NCI-H2171 treated with DMSO at 0.1 percent for 48 hours (cell line): Measurements from ENCODE around the gene ZNF467.

Experiments
- DNase-seq: peaks from one replicate; lab custom pipeline; 2025; lab: John Stamatoyannopoulos, UW

ZNF467 gene

GRCh38 chr7:149785402-149785801 is 12.0 kb upstream of the ZNF467 start:
- no peak for DNase-seq

DNA sequence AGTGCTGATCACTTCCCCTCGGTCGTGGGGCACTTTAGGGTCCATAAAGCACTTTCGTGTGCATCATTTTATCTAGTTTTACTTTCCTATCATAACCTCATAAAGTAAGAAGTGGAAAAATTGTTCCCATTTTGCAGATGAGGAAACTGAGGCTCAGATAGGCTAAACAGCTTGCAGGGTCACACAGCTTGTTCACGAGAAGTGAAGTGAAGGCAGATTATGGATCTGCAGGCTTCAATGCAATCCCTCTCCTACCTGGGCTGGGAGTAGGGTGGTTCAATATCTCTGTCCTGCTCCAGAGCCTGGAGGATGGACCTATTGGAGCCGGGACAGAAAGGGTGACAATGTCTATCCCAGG is 10.8 kb upstream of the ZNF467 start:
- no peak for DNase-seq

DNA sequence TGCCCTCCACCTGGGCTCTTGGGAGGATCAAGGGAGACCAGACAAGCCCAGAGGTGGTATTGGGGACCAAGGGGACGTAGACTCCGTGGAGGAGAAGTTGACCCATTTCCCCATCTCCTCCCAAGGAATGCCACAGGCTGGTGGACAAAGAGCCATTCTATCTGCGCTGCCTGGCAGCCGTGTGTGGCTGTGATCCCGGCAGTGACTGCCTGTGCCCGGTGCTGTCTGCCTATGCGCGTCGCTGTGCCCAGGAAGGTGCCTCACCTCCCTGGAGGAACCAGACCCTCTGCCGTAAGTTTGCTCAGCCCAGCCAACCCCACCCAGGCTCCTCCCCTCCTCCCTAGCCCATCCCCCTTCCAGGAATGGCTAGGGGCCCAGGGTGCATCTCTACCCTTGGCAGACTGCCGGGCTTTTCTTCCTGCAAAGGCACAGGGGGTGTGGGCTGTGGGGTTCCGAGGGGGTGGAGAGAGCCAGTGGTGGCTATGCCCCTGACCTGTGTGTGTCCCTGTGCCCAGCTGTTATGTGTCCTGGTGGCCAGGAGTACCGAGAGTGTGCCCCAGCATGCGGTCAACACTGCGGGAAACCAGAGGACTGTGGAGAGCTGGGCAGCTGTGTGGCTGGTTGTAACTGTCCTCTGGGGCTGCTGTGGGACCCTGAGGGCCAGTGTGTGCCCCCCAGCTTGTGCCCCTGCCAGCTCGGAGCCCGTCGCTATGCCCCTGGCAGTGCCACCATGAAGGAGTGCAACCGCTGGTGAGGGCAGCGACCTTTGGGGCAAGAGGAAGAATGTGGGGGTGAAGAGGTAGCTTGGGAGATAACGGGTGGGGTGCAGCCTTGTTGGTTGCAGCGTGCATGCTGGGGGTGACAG is 10.2 kb upstream of the ZNF467 start:
- no peak for DNase-seq

DNA sequence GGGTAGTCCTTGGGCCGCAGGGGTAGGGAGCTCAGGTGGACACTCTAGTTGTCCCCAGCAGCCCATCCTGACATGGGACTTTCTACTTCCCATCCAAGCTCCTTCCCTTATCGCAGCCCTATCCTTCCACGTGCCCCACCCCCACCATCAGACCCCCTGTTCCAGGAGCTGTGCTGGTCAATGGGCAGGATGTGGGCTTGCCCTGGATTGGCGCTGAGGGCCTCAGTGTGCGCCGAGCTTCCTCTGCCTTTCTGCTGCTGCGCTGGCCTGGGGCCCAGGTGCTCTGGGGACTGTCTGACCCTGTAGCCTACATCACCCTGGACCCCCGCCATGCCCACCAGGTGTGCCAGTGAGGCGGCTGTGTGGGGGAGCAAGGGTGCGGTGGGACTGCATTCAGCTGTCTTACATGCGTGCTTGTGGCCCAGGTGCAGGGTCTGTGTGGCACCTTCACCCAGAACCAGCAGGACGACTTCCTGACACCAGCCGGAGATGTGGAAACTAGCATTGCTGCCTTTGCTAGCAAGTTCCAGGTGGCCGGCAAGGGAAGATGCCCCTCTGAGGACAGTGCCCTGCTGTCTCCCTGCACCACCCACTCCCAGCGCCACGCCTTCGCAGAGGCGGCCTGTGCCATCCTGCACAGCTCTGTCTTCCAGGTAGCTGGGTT is 9.4 kb upstream of the ZNF467 start:
- DNase-seq, result no peak

GRCh38 chr7:149781921-149782320 is 8.5 kb upstream of the ZNF467 start:
- no peak for DNase-seq

- no peak for DNase-seq
Measured at GRCh38 chr7:149780636-149781419, 7.4 kb upstream of the ZNF467 start.

DNA sequence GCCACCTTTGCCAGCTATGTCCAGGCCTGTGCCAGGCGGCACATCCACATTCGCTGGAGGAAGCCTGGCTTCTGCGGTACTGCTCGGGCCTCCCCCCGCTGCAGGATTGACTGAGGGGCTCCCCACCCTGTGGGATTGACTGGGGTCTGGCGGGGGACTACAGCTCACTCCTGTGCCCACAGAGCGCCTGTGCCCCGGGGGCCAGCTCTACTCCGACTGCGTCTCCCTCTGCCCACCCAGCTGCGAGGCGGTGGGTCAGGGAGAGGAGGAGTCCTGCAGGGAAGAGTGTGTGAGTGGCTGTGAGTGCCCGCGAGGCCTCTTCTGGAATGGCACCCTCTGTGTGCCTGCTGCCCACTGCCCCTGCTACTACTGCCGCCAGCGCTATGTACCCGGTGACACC is 6.7 kb upstream of the ZNF467 start:
- DNase-seq, result no peak

DNA sequence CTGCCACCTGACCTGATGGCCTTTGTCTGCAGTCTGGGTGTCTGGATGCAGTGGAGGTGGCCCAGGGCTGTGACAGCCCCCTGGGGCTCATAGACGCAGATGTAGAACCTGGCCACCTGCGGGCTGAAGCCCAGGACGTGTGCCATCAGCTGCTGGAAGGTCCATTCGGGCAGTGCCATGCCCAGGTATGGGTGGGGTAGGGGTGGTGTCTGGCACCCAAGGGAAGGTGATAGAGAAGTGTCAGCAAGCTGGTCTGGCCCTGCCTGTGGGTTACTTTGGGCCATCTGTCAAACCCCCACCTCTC is 6.1 kb upstream of the ZNF467 start:
- DNase-seq, result no peak

DNA sequence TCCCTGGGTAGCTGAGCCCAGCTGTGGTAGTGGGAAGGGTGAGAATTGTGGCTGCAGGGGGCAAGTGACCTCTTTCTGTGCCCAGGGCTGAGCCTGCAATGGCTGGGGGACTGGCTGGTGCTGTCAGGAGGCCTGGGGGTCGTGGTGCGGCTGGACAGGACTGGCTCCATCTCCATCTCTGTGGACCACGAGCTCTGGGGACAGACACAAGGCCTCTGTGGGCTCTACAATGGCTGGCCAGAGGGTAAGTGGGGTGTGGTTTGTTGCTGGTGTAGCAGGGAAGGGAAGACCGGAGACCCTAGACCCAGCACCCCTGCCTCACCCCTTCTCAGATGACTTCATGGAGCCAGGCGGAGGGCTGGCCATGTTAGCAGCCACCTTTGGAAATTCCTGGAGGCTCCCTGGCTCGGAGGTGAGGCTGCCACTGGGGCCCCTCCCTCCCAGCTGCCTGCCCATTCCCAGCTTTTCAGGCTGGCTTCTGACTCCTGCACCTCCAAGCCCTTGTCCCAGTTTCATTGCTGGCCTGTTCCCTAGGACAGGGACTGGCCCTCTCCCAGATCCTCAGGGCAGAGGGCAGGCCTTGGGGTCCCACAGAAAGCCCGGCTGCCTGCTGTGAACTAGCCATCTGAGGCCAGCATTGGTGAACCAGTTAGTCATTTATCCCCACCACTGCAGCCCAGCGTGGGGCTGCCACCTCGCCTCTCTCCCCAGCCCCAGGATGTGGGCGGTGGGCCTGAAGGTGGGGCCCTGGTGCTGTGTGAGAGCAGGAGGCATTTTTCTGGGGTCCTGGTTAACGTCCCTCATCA is 5.5 kb upstream of the ZNF467 start:
- no peak for DNase-seq

DNA sequence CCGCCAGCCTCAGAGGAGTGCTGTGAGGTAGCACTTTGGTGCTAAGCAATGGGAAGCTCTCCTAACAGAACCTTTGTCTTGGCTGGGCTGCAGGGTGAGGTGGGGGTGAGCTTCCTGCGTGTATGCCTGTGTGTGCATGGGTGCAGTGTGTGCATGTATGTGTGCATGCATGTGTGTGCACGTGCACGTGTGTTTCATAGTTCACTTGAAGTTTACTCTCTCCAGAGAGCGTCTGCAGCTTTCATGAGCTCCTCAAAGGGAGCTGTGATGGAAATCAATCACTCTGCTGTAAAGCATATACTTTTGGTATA is 4.9 kb upstream of the ZNF467 start:
- DNase-seq, result no peak

GRCh38 chr7:149777551-149778326 is 4.4 kb upstream of the ZNF467 start:
- DNase-seq, result no peak

DNA sequence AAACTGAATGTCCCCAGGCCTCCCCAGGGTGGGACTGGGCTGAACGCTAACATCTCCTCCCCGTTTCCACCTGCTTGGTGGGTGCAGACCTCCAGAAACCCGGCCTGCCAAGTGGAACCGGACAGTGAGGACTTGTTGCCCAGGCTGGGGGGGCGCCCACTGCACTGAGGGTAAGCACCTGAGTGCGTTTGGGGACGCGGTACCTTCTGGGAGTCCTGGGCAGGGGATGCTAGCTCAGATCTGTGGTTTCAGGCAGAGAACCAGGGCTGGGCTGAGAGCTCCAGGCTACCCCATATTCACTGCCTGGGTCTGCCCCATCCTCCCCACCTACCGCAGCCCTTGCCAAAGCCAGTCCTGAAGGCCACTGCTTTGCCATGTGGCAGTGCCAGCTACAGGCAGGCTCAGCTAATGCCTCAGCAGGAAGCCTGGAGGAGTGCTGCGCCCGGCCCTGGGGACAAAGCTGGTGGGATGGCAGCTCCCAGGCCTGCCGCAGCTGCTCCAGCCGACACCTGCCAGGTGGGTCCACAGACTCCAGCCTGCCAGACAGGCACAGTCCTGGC is 3.5 kb upstream of the ZNF467 start:
- no peak for DNase-seq

DNA sequence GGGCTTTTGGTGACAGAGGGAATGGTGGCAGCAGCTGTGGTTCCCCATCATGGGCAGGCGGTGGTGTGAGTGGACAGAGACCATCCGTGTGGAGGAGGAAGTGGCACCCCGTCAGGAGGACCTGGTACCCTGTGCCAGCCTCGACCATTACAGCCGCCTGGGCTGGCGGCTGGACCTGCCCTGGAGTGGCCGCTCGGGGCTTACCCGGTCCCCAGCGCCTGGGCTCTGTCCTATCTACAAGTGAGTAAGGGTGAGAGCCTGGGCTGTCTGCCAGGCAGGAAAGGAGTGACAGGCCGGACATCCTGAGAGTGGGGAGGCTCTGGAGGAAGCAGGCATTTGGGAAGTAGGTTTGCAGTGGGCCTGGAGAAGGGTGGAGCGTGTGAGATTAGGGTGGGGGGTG is 2.9 kb upstream of the ZNF467 start:
- no peak for DNase-seq

DNA sequence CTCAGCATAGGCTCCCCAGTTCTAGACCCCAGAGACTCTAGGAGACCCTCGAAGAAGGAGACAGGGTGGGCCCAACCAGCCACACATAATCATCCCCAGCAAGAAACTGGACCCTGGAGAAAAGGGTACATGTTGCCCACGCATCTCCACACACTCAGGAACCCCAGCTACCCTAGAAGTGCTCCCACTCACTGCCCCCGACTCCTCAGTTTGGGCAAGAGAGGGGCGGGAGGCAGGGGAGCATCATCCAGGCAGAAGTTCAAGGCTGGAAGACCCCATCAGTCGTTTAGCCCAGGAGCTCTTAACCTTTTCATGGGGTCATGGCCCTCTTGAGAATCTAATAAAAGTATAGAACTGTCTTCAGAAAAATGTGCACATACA is 1.8 kb upstream of the ZNF467 start:
- DNase-seq, result no peak

DNA sequence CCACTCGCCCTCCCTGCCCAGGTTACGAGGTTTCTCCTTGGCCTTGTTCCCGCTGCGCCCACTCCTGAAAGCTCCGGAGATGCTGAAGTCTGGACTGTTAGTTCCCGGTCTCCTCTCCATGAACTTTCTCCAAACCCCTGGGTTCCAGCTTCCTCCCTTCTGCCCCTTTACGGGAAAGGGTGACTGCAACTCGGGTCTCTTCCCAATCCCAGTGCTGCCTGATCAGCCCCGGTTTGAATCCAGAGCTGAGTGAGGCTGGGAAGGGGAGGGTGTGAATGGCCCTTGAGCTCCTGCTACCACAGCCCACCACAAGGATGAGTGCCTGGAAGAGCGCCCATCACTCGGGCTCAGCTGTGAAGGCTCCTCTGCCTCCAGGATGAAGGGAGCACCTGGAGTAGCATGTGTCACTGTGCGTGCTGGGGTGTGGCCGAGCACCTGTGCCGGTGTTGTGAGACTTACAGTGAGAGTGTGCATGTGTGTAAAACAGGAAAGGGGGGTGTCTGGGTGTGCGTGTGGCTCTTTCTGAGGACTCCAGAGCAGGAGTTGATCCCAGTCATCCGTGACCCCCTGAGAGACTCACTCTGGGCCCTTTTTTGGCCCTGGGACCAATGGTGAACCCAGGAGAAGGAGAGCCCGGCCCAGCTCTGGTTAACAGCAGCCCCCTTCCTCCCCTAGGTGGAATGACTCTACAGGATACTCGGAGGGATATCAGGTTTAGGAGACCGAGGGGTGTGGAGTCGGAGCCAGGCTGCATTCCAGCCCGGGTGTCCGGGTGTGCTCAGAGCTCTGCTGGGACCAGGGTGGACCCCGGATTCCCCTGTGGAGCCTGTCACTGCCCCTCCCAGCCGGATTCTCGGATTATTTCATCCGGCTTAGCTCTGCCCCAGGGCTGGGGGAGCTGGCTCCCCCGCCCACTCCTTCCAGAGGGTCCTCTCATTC is 1.1 kb upstream of the ZNF467 start:
- peak; percentile 81 for DNase-seq

DNA sequence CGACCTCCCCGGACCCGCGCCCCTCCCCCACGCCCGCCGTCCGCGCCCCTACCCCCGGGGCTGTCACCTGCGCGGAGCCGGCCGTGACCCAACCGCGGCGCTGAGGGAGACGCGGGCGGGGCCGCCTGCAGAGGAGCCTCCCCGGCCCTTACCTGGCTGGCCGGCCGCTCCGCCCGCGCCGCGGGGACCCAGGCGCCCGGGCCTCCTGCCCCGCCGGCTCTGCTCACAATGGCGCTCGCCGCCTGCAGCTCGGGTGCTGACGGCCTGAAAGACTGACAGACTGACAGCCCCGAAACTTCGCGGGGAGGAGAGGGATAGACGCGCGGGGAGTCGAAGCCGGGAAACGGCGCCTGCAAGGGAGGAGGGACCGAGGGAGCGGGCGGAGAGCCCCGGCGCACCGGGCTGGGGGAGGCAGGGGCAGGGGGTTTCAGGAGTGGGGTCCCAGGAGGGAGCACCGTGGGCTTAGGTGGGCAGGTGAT is 393 bp downstream of the ZNF467 start:
- no peak for DNase-seq

- peak; percentile 37 for DNase-seq
Measured at GRCh38 chr7:149772241-149772955, 990 bp downstream of the ZNF467 start.

DNA sequence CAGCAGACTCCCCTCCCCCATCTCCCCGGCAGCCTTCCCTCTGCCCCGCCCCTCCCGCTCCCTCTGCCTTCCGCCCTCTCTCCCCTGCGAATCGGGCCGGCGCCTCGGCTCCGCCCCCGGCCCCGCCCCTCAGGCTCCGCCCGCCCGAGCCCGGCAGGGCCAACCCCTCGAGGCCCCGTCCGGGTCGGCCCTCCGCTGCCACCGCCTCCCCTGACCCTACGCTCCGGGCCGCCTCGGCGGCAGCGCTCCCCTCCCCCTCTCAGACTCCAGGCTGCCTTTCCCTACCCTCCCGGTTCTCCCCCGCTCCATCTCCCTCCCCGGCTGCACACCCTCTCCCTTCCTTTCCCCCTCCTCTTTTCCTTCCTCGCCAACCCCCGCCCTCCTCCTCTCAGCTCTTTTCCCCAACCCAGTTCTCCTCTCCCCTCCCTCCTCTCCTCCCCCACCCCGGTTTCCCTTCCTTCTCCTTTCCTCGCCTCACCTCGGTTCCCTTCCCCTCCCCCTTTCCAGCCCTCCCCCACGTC is 1.6 kb downstream of the ZNF467 start:
- DNase-seq, result peak; percentile 89
